Thyroid gland (tissue), 4 donors: ENCODE measurements around the gene NDUFS6. TPM values are rescaled to one million over a fixed set of nuclear protein-coding genes. Genes with fewer than 3 reads are reported as not detected.

Experiments
- DNase-seq, 2 donors: peaks; one replicate each; pipeline ENCODE4 v3.0.0-alpha.2; 2019
- H3K27ac ChIP-seq, 3 donors: fragments of 200-600 bp; sonication (generic); 1 replicate in 2 of 3; 2 replicates in 1 of 3; pipeline ENCODE4 v1.5.1; 2016 to 2019; ENCODE audit warnings: mild to moderate bottlenecking in 1 of 3, moderate library complexity in 1 of 3
- H3K27me3 ChIP-seq: fragments of 200-600 bp; sonication (generic); one replicate; pipeline ENCODE4 v1.5.1; 2019
- H3K36me3 ChIP-seq, 2 donors: fragments of 200-600 bp; sonication (generic); one replicate each; pipeline ENCODE4 v1.5.1; 2016 to 2019
- H3K4me1 ChIP-seq, 2 donors: fragments of 200-600 bp; sonication (generic); one replicate each; pipeline ENCODE4 v1.5.1; 2017 to 2019
- H3K4me3 ChIP-seq, 3 donors: fragments of 200-600 bp; sonication (generic); replicated peaks in 1 of 3; 1 replicate in 2 of 3; 2 replicates in 1 of 3; pipeline ENCODE4 v1.5.1; 2016; ENCODE audit warnings: mild to moderate bottlenecking in 1 of 3
- H3K9me3 ChIP-seq: fragments of 200-600 bp; sonication (generic); one replicate; pipeline ENCODE4 v1.5.1; 2017
- POLR2A ChIP-seq, 2 donors: fragments of 450-650 bp; IDR thresholded peaks; one replicate each; pipeline ENCODE4 v1.6.1; 2017; ENCODE audit warnings: antibody characterized with exemption in 2 of 2, mild to moderate bottlenecking in 2 of 2, moderate library complexity in 1 of 2
- WGBS, 2 donors: methylation state at CpG; one replicate each; pipeline ENCODE4 v1.1.5; 2017; 5-methylcytosine and 5-hydroxymethylcytosine counted together
- intact Hi-C: fragments of 100-400 bp; cut with DNase I; formaldehyde crosslinking; loops from one replicate; pipeline ENCODE4 v1.15.1; 2023
- total RNA-seq, 4 donors: library from RNA; depleted of rRNA; stranded (reverse); fragments of >200 nt; gene quantifications; one replicate each; pipeline ENCODE4 v1.2.3, GENCODE V29; 2016
- TF ChIP-seq, protein P1 (sequence below), 6 experiments: fragments of 200-600 bp in 3 of 6; fragments of 450-650 bp in 3 of 6; sonication (generic) in 3 of 6; IDR thresholded peaks; one replicate each; pipeline ENCODE4 v1.5.1; 2016 to 2019; ENCODE audit warnings: antibody characterized with exemption in 6 of 6, mild to moderate bottlenecking in 2 of 6, inconsistent platforms in 1 of 6, moderate library complexity in 1 of 6

Gene NDUFS6
- total RNA-seq, 4 donors from 2014 or later, result 35.8 to 127 (median 54.4) TPM

DNA sequence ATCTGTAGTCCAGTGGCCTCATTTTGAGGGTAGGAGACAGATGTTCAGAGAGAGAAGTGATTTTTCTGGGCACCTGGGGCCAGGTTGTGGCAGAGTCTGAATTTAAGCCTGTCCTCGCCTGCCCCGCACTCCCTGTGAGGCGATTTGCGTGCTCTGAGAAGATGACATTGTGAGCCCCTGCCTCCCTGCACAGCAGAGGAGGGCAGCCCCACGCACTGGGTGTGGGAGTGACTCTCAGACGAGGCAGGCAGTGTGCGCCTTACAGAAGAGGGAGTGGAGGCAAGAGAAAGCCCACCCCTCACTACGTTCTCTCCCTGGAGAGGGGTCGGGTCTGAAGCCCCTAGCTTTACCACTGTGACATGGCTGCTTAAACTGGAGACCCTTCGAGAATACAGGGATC lies 45.8 kb downstream of the NDUFS6 start:
- Histone ChIP-seq H3K4me1 (no peaks in the 10 kb centered on the region), H3K9me3 (no peaks in the 10 kb centered on the region), H3K4me3 (no peak overlapping the region), H3K27ac (no peak overlapping the region), H3K27me3 (no peaks in the 10 kb centered on the region), H3K36me3 (no peaks in the 10 kb centered on the region)
- WGBS, 2 donors, result 77 to 80% methylated on average over 10 of the region's 10 CpGs
- no peak for DNase-seq
- no peak for TF ChIP-seq POLR2A (IDR thresholded peaks at IDR 0.05)
- TF ChIP-seq, protein P1, sequence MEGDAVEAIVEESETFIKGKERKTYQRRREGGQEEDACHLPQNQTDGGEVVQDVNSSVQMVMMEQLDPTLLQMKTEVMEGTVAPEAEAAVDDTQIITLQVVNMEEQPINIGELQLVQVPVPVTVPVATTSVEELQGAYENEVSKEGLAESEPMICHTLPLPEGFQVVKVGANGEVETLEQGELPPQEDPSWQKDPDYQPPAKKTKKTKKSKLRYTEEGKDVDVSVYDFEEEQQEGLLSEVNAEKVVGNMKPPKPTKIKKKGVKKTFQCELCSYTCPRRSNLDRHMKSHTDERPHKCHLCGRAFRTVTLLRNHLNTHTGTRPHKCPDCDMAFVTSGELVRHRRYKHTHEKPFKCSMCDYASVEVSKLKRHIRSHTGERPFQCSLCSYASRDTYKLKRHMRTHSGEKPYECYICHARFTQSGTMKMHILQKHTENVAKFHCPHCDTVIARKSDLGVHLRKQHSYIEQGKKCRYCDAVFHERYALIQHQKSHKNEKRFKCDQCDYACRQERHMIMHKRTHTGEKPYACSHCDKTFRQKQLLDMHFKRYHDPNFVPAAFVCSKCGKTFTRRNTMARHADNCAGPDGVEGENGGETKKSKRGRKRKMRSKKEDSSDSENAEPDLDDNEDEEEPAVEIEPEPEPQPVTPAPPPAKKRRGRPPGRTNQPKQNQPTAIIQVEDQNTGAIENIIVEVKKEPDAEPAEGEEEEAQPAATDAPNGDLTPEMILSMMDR (IDR thresholded peaks at IDR 0.05), result no peak
- intact Hi-C loops, result no loop called here

DNA sequence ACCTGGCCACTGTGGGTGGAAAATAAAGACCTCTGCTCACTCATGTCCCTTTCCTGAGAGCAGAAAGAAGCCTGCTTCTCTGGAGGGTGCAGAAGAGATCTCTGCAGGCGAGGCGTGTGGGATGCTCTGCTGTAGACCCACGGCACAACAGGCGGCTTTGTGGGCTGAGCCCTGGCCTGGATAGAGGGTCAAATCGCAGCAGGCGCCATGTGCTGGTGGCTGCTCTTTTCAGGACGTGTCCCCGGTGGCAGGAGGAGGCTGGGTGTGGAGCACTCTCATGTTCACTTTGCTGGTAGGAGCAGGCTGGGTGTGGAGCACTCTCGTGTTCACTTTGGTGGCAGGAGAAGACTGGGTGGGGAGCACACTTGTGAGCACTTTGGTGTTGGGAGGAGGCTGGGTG lies 46.4 kb downstream of the NDUFS6 start:
- no peak overlapping the region for H3K27ac ChIP-seq
- DNase-seq, result no peak
- no peaks in the 10 kb centered on the region for H3K36me3 ChIP-seq
- no peaks in the 10 kb centered on the region for H3K4me1 ChIP-seq
- TF ChIP-seq POLR2A (IDR thresholded peaks at IDR 0.05), result no peak
- TF ChIP-seq, protein P1 (IDR thresholded peaks at IDR 0.05), result no peak
- H3K9me3 ChIP-seq, result no peaks in the 10 kb centered on the region
- no peaks in the 10 kb centered on the region for H3K27me3 ChIP-seq
- 75 to 78% methylated on average over 9 of the region's 9 CpGs for WGBS, 2 donors
- intact Hi-C loops, result no loop called here
- H3K4me3 ChIP-seq, result no peak overlapping the region

DNA sequence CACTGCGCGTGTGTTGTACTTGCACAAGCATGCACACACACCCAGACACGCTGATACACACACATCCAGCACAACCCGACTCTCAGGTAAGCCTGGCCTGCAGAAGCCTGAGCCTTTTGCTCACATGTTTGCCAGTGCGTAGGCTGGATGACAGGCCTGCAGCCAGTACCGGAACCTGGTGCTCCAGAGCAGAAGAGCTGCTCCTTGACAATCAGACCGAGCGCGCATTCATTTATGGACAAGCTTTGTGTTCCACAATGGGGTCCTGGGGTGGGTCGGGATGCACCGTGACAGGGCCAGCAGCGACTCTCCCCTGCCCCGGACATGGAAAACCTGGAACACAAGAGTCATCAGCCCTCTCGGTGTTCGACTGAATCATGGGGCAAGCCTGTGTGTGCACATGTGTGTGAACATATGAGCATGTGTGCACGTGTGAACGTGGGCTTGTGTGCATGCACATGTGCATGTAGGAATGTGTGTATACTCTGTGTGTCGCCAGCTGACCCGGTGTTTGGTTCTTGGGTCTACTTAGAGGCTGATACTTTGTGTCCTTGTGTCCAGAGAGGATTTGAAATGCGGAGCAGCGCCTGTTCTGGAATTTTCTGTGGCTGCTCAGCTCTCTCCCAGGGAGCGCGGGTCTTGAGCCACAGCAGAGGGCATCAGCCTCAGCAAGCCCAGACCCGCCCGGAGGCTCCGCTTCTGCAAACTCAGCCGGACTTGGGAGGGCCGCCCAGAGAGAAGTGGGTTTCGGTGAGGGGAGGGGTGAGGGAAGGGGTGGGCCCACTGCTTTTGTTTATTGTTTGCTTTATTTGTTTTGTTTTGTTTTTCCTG lies 49.3 kb downstream of the NDUFS6 start:
- no peak overlapping the region for H3K4me3 ChIP-seq
- intact Hi-C loops, result no loop called here
- no peak for DNase-seq
- no peaks in the 10 kb centered on the region for H3K27me3 ChIP-seq
- TF ChIP-seq, protein P1 (IDR thresholded peaks at IDR 0.05), result no peak
- TF ChIP-seq POLR2A (IDR thresholded peaks at IDR 0.05), result no peak
- no peaks in the 10 kb centered on the region for H3K36me3 ChIP-seq
- H3K9me3 ChIP-seq, result no peaks in the 10 kb centered on the region
- no peak overlapping the region for H3K27ac ChIP-seq
- H3K4me1 ChIP-seq, result no peaks in the 10 kb centered on the region
- 64 to 65% methylated on average over 25 to 29 of the region's 29 CpGs for WGBS, 2 donors

DNA sequence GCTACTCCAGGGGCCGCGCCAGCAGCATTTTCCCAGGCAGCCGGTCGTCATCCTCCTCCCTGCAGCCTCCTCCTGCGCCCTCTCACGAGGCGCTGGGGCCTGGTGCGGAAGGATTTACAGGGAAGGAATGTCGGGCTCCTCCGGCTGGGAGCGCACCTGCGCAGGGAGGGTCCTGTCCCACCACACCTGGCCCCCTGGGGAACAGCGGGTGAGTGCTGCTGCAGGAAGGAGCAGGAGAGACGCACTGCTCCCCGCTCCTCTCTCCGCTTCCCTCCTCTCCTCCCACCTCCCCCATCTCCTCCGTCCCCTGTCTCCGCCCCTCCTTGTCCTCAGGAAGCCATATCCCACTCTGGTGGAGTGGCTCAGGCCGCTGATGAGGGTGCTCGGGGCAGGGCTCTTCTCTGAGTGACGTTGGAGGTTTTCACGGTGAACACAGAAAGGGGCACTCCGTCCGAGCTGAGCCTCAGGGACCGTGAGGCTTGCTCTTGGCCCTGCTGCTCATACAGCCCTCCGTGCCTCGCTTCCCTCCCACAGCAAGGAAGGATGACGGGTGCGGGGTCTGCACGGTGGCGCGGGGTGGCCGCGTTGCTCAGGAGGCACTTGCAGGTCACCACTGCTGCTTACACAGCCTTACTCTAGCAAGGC lies 50.2 kb downstream of the NDUFS6 start:
- no peak overlapping the region for H3K4me3 ChIP-seq
- no peak for TF ChIP-seq POLR2A (IDR thresholded peaks at IDR 0.05)
- TF ChIP-seq, protein P1 (IDR thresholded peaks at IDR 0.05), result no peak
- intact Hi-C loops, result no loop called here
- no peak overlapping the region for H3K27ac ChIP-seq
- H3K4me1 ChIP-seq, result no peaks in the 10 kb centered on the region
- no peaks in the 10 kb centered on the region for H3K27me3 ChIP-seq
- DNase-seq, result no peak
- 1 to 2% methylated on average over 30 to 31 of the region's 34 CpGs for WGBS, 2 donors
- no peaks in the 10 kb centered on the region for H3K9me3 ChIP-seq
- no peaks in the 10 kb centered on the region for H3K36me3 ChIP-seq

DNA sequence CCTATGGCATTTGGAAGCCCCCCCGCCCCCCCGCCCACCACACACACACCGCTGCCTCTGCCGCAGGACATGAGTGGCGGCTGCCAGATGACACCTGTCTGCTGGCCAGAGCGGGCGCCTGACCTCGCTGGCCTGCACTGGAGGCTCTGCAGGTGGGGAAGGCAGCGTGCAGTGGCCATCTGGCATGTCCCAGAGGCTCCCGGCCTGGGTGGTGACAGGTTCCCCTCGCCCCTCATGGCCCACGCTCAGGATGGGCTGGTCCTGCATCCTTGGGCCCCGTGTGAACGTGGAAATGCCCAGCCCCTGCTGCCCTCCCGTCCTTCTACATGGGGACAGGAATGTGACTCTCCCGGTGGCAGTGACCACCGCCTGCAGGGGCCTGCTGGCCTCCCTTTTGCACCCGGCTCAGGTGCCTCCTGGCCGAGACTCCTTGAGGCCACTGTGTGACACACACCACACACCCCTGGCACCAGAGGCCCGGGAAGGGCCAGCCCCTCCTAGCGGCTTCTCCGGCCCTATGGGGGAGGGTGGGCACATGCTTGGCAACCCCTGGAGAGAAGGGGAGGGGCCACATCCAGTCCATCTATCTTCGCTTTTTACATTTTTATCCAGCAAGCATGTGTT lies 51.2 kb downstream of the NDUFS6 start:
- no peaks in the 10 kb centered on the region for H3K27me3 ChIP-seq

More for the DNA sequence above, 51.2 kb downstream of the NDUFS6 start:
- DNase-seq, result no peak
- no peaks in the 10 kb centered on the region for H3K4me1 ChIP-seq
- no peak overlapping the region for H3K27ac ChIP-seq
- no peaks in the 10 kb centered on the region for H3K36me3 ChIP-seq
- WGBS, 2 donors, result 79 to 91% methylated on average over 7 to 13 of the region's 23 CpGs
- no peaks in the 10 kb centered on the region for H3K9me3 ChIP-seq
- no peak overlapping the region for H3K4me3 ChIP-seq
- intact Hi-C loops, result no loop called here
- TF ChIP-seq POLR2A (IDR thresholded peaks at IDR 0.05), result no peak
- TF ChIP-seq, protein P1 (IDR thresholded peaks at IDR 0.05), result no peak
